Neural progenitor cell (in vitro differentiated cells): ENCODE results near the gene LRRC27.

Experiments
- EZH2 ChIP-seq: fragments of 200-600 bp; sonication (generic); IDR thresholded peaks from 2 replicates; pipeline ENCODE4 v1.6.1; 2017; ENCODE audit warnings: antibody characterized with exemption, mild to moderate bottlenecking, moderate library complexity
- TF ChIP-seq, protein P1 (sequence below): fragments of 200-600 bp; sonication (generic); IDR thresholded peaks from 2 replicates; pipeline ENCODE4 v1.5.1; 2017; ENCODE audit warnings: antibody characterized with exemption, mild to moderate bottlenecking

DNA sequence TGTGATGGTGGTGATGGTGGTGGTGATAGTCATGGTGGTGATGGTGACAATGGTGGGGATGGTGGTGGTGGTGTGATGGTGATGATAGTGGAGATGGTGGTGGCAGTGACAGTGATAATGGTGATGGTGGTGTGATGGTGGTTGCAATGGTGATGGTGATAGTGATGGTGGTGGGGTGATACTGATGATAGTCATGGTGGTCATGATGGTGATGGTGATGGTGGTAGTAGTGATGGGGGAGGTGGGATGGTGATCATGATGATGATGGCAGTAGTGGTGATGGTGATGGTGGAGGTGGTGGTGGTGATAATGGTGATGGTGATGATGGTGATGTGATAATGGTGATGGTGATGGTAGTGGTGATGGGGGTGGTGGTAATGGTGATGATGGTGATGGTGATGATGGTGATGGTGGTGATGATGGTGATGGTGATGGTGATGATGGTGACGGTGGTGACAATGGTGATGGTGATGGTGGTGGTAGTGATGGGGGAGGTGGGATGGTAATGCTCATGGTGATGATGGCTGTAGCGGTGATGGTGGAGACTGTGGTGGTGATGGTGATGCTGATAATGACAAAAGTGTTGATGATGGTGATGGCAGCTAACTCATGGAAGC, 60.3 kb downstream of the LRRC27 start:
- TF ChIP-seq, protein P1, sequence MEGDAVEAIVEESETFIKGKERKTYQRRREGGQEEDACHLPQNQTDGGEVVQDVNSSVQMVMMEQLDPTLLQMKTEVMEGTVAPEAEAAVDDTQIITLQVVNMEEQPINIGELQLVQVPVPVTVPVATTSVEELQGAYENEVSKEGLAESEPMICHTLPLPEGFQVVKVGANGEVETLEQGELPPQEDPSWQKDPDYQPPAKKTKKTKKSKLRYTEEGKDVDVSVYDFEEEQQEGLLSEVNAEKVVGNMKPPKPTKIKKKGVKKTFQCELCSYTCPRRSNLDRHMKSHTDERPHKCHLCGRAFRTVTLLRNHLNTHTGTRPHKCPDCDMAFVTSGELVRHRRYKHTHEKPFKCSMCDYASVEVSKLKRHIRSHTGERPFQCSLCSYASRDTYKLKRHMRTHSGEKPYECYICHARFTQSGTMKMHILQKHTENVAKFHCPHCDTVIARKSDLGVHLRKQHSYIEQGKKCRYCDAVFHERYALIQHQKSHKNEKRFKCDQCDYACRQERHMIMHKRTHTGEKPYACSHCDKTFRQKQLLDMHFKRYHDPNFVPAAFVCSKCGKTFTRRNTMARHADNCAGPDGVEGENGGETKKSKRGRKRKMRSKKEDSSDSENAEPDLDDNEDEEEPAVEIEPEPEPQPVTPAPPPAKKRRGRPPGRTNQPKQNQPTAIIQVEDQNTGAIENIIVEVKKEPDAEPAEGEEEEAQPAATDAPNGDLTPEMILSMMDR, result no peak
- TF ChIP-seq EZH2, result no peak
